Common myeloid progenitor, CD34-positive (primary cell): ENCODE data around the gene ANK3.

Experiments
- CTCF ChIA-PET: fragments of 350-600 bp; sonication (Branson Sonifier 250); formaldehyde crosslinking; loops from one replicate; lab custom pipeline; 2021; ENCODE audit warnings: antibody characterized with exemption; lab: Charles Lee
- POLR2A ChIA-PET: fragments of 350-600 bp; sonication (Branson Sonifier 250); formaldehyde crosslinking; loops from one replicate; lab custom pipeline; 2021; ENCODE audit warnings: antibody characterized with exemption; lab: Charles Lee
- DNase-seq, 3 donors: peaks; one replicate each; pipeline versions ENCODE4 v3.0.0 to v3.0.0-alpha.2; 2013
- H3K27ac ChIP-seq, 2 experiments: 1 replicate in 1 of 2; 2 replicates in 1 of 2; pipeline ENCODE4 v1.7.0; 2013; ENCODE audit warnings: inconsistent platforms in 2 of 2, low read length in 2 of 2, mild to moderate bottlenecking in 2 of 2, low read depth in 1 of 2, moderate library complexity in 1 of 2; ENCODE audit not compliant: severe bottlenecking in 2 of 2, insufficient read depth in 1 of 2, poor library complexity in 1 of 2
- H3K27me3 ChIP-seq, 5 experiments: replicated peaks in 2 of 5; 1 replicate in 3 of 5; 2 replicates in 2 of 5; pipeline versions ENCODE4 v1.6.1 to v1.7.0; 2013; ENCODE audit warnings: low read length in 4 of 5, mild to moderate bottlenecking in 2 of 5, moderate library complexity in 2 of 5, inconsistent platforms in 1 of 5; ENCODE audit not compliant: insufficient read depth in 5 of 5, control insufficient read depth in 4 of 5
- H3K36me3 ChIP-seq, 4 experiments: 1 replicate in 2 of 4; 2 replicates in 2 of 4; pipeline versions ENCODE4 v1.6.1 to v1.7.0; 2013; ENCODE audit warnings: low read length in 3 of 4, control low read depth in 1 of 4, mild to moderate bottlenecking in 1 of 4; ENCODE audit not compliant: control insufficient read depth in 4 of 4, insufficient read depth in 4 of 4
- H3K4me1 ChIP-seq, 4 experiments: 1 replicate in 3 of 4; 2 replicates in 1 of 4; pipeline versions ENCODE4 v1.6.1 to v1.7.1; 2013; ENCODE audit warnings: low read length in 3 of 4, mild to moderate bottlenecking in 3 of 4, control low read depth in 1 of 4, inconsistent platforms in 1 of 4, moderate library complexity in 1 of 4; ENCODE audit not compliant: control insufficient read depth in 4 of 4, insufficient read depth in 4 of 4; ENCODE audit errors: control extremely low read depth in 1 of 4
- H3K4me3 ChIP-seq, 7 experiments: 1 replicate in 4 of 7; 2 replicates in 3 of 7; pipeline versions ENCODE4 v1.5.1 to v1.7.0; 2013; ENCODE audit warnings: mild to moderate bottlenecking in 7 of 7, low read length in 6 of 7, moderate library complexity in 6 of 7, inconsistent platforms in 2 of 7, low read depth in 2 of 7, control low read depth in 1 of 7; ENCODE audit not compliant: insufficient read depth in 4 of 7, control insufficient read depth in 1 of 7; ENCODE audit errors: extremely low read depth in 1 of 7
- H3K9me3 ChIP-seq, 5 experiments: 1 replicate in 4 of 5; 2 replicates in 1 of 5; pipeline versions ENCODE4 v1.6.1 to v1.7.1; 2013; ENCODE audit warnings: low read length in 4 of 5, mild to moderate bottlenecking in 2 of 5, inconsistent platforms in 1 of 5, low read depth in 1 of 5, moderate library complexity in 1 of 5; ENCODE audit not compliant: control insufficient read depth in 4 of 5, insufficient read depth in 2 of 5; ENCODE audit errors: control extremely low read depth in 1 of 5
- WGBS: methylation state at CpG from one replicate; pipeline ENCODE4 v1.1.5; 2013; ENCODE audit not compliant: insufficient coverage; 5-methylcytosine and 5-hydroxymethylcytosine counted together

ANK3 gene

GRCh38 chr10:60388116-60388625 lies 1.5 kb downstream of the ANK3 start:
- peaks cover 0 to 2% (median 0%) of the 10 kb centered on the region in 4 experiments for H3K4me1 ChIP-seq
- H3K9me3 ChIP-seq, result no peaks in the 10 kb centered on the region
- 100% methylated on average over 1 of the region's 2 CpGs for WGBS
- no peak overlapping the region for H3K4me3 ChIP-seq
- ChIA-PET POLR2A (no interaction called here), CTCF (no interaction called here)
- no peak overlapping the region for H3K27ac ChIP-seq
- no peak for DNase-seq
- H3K36me3 ChIP-seq, result peaks cover 0 to 2% (median 0%) of the 10 kb centered on the region in 4 experiments
- no peaks in the 10 kb centered on the region for H3K27me3 ChIP-seq

- Histone ChIP-seq H3K4me1 (peaks cover 0 to 2% (median 0%) of the 10 kb centered on the region in 4 experiments), H3K36me3 (peaks cover 0 to 2% (median 0%) of the 10 kb centered on the region in 4 experiments), H3K27me3 (no peaks in the 10 kb centered on the region), H3K9me3 (no peaks in the 10 kb centered on the region), H3K27ac (no peak overlapping the region), H3K4me3 (no peak overlapping the region)
- 88% methylated on average over 1 of the region's 2 CpGs for WGBS
- CTCF ChIA-PET, result no interaction called here
- peak in 1 of 3 donors; percentile 0 for DNase-seq
- POLR2A ChIA-PET, result no interaction called here
Measured at GRCh38 chr10:60387531-60387930, 2.1 kb downstream of the ANK3 start.

- CTCF ChIA-PET, result no interaction called here
- POLR2A ChIA-PET, result no interaction called here
- Histone ChIP-seq H3K27me3 (no peaks in the 10 kb centered on the region), H3K27ac (no peak overlapping the region), H3K9me3 (no peaks in the 10 kb centered on the region), H3K36me3 (no peaks in the 10 kb centered on the region), H3K4me3 (no peak overlapping the region), H3K4me1 (peaks cover 0 to 2% (median 0%) of the 10 kb centered on the region in 4 experiments)
- no CpG with 5 or more reads among the region's 1 CpG for WGBS
- DNase-seq, result no peak
Measured at GRCh38 chr10:60385399-60385738, 4.3 kb downstream of the ANK3 start.

DNA sequence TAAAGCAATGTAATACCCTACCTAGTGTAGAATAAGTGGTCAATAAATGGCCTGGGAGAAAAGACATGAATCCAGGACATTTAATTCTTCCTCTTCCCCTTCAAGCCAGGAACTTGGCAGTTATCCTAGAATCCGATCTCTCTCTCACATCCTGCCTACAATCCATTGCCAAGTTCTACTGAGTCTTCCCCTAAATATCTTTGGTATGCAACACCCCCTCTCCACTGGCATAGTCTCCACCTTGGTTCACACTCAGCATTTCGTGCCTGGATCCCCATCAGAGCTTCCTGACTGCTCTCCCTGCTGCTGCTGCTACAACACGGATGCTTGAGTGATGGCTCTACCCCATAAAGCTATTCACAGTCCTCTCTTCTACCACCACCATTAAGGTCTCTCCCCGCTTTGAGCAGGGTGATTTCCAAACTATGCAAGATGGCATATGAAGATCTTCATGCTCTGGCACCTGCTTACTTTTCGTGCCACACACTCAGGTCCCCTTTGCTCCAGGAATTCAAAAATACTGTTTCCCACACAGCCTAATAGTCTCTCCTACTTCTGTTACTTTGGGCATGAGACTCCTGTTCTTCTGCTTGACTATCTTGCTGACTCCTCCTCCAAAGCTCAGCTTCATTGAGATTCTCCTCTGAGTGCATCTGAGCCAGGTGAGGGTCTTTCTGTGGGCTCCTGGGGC lies 4.8 kb downstream of the ANK3 start:
- ChIA-PET CTCF (no interaction called here), POLR2A (no interaction called here)
- WGBS, result 95% methylated on average over 5 of the region's 5 CpGs
- no peaks in the 10 kb centered on the region for H3K36me3 ChIP-seq
- H3K9me3 ChIP-seq, result no peaks in the 10 kb centered on the region
- no peak for DNase-seq
- no peak overlapping the region for H3K27ac ChIP-seq
- no peak overlapping the region for H3K4me3 ChIP-seq
- H3K27me3 ChIP-seq, result no peaks in the 10 kb centered on the region
- peaks cover 0 to 2% (median 0%) of the 10 kb centered on the region in 4 experiments for H3K4me1 ChIP-seq

- Histone ChIP-seq H3K4me1 (peaks cover 0 to 2% (median 0%) of the 10 kb centered on the region in 4 experiments), H3K27ac (no peak overlapping the region), H3K27me3 (no peaks in the 10 kb centered on the region), H3K9me3 (no peaks in the 10 kb centered on the region), H3K4me3 (no peak overlapping the region), H3K36me3 (no peaks in the 10 kb centered on the region)
- ChIA-PET POLR2A (no interaction called here), CTCF (no interaction called here)
- WGBS, result no CpG with 5 or more reads among the region's 1 CpG
- no peak for DNase-seq
Measured at GRCh38 chr10:60384011-60384410, 5.7 kb downstream of the ANK3 start.

DNA sequence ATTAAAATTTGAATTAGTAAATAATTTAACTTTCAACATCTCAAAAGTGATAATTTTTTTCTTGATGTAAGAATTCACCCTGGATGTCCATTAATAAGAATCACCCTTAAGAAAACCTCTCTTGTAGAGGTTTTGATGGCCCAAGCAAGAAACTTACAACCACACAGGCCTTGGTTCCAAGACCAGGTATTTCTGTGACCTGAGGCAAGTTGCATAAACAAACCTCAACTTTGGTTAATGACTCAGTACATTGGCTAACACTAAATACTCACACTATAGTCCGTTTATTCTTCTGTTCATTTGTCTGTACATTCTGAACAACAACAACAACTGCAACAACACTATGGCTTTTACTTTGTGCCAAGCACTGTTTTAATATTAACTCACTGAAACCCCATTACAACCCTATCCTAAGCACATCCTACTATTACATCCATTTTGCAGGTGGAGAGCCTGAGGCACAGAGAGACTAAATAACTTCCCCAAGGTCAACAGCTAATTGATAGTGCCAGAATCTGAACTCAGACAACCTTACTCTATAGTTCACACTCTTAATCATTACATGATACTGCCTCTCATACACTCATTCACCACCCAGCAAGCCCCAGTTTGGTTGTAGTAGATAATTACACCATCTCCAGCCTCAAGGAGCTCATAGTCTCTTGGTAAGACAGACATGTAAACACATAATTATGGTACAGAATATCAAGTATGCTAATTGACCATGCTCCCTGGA lies 6.6 kb downstream of the ANK3 start:
- DNase-seq, result no peak
- Histone ChIP-seq H3K9me3 (no peaks in the 10 kb centered on the region), H3K27ac (no peak overlapping the region), H3K4me1 (no peaks in the 10 kb centered on the region), H3K36me3 (no peaks in the 10 kb centered on the region), H3K27me3 (no peaks in the 10 kb centered on the region), H3K4me3 (no peak overlapping the region)
- 100% methylated on average over 1 of the region's 1 CpG for WGBS
- POLR2A ChIA-PET, result no interaction called here
- CTCF ChIA-PET, result no interaction called here

- POLR2A ChIA-PET, result no interaction called here
- WGBS, result 97% methylated on average over 3 of the region's 5 CpGs
- no peaks in the 10 kb centered on the region for H3K9me3 ChIP-seq
- no peak overlapping the region for H3K27ac ChIP-seq
- no peaks in the 10 kb centered on the region for H3K27me3 ChIP-seq
- no peaks in the 10 kb centered on the region for H3K4me1 ChIP-seq
- no peak for DNase-seq
- CTCF ChIA-PET, result no interaction called here
- no peak overlapping the region for H3K4me3 ChIP-seq
- H3K36me3 ChIP-seq, result no peaks in the 10 kb centered on the region
Measured at GRCh38 chr10:60380781-60381180, 8.9 kb downstream of the ANK3 start.
